ENCODE measurements around the gene SYNDIG1.

SYNDIG1 gene

DNA sequence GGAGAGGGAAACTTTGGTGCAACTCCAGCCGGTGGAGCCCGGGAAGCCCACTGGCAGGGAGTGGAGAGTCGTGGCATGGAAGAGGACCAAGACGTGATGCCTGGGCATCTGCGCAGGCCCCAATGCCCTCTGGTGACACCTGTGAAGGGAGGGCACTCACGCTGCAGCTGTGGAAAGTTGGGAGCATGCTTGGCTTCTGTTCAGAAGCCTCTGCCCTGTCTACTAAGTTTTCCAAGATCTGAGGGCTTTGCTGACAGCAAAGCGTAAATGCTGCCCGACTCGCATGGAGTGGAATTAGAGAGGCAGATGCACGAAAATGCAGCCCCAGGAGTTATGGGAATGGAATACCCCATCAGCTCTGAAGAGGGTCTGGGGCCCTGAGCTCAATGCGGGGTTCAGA is 75.7 kb downstream of the SYNDIG1 start:
- no peaks in the 10 kb centered on the region for H4K20me1 ChIP-seq
- peaks cover 3% of the 10 kb centered on the region; the same call in 1 of the 2 replicates for H3K9me3 ChIP-seq
- peaks cover 43% of the 10 kb centered on the region for H3K4me1 ChIP-seq
- TF ChIP-seq Cebpa-rat (IDR thresholded peaks at IDR 0.05): no peak
- H3K9ac ChIP-seq: no peak overlapping the region
- no peak overlapping the region for H3K4me2 ChIP-seq
- H3K27me3 ChIP-seq: no peaks in the 10 kb centered on the region
- H3K27ac ChIP-seq: no peak overlapping the region
- H3K36me3 ChIP-seq: no peaks in the 10 kb centered on the region
- no peak overlapping the region for H3K4me3 ChIP-seq

GRCh38 chr20:24546232-24546892 is 76.9 kb downstream of the SYNDIG1 start:
- Histone ChIP-seq H3K36me3 (no peaks in the 10 kb centered on the region), H3K4me1 (peaks cover 32% of the 10 kb centered on the region)

DNA sequence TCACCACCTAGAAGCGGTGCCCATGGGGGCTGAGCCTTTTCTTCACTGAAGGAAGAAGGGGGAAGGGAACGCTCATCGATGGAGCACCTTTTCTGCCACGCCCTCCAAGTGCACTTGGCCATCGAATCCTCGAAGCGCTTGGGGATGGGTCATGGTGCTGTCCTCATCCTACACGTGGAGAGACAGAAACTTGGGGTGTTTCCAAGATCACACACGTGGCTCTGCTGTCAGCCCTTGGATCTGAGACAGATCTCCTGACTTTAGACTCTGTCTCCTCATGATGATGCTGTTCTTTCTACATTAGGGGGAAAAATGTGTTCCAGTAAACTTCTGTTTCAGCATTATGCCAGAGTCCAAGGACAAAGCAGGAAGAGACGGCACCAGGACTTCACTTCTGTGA is 78.5 kb downstream of the SYNDIG1 start:
- Histone ChIP-seq H3K4me2 (no peak overlapping the region), H3K9me3 (peaks cover 3% of the 10 kb centered on the region; the same call in 1 of the 2 replicates), H4K20me1 (no peaks in the 10 kb centered on the region), H3K27me3 (no peaks in the 10 kb centered on the region), H3K9ac (no peak overlapping the region), H3K4me3 (no peak overlapping the region), H3K36me3 (no peaks in the 10 kb centered on the region), H3K27ac (no peak overlapping the region), H3K4me1 (peaks cover 16% of the 10 kb centered on the region)
- no peak for TF ChIP-seq Cebpa-rat (IDR thresholded peaks at IDR 0.05)

More at GRCh38 chr20:24546232-24546892, 76.9 kb downstream of the SYNDIG1 start:
- Histone ChIP-seq H3K9me3 (peaks cover 3% of the 10 kb centered on the region; the same call in 1 of the 2 replicates), H4K20me1 (no peaks in the 10 kb centered on the region), H3K27ac (no peak overlapping the region), H3K9ac (no peak overlapping the region), H3K27me3 (no peaks in the 10 kb centered on the region), H3K4me3 (no peak overlapping the region), H3K4me2 (no peak overlapping the region)
- no peak for TF ChIP-seq Cebpa-rat (IDR thresholded peaks at IDR 0.05)

DNA sequence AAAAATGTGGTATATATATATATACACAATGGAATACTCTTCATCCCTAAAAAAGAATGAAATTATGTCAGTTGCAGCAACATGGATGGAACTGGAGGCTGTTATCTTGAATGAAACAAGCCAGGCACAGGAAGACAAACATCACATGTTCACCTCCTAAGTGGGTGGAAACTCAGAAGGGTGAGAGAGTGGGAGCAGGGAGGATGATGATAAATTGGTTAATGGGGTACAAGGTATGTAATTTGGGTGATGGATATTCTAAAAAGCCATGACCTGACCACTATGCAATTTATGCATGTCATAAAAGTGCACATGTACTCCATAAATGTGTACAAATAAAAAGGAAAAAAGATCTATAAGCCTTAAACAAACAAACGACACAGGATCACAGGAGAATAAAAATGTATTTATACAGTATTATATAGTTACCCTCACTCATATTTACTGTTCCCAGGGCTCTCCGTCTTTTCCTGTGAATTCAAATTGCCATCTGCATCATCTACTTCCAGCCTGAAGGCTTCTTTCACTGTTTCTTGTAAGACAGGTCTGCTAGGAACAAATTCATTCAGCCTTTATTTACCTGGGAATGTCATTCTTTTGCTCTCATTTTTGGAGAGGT is 89.8 kb downstream of the SYNDIG1 start:
- no peak overlapping the region for H3K4me3 ChIP-seq
- no peak for TF ChIP-seq Cebpa-rat (IDR thresholded peaks at IDR 0.05)
- no peak overlapping the region for H3K9ac ChIP-seq
- H3K4me1 ChIP-seq: peaks cover 18% of the 10 kb centered on the region
- no peaks in the 10 kb centered on the region for H3K36me3 ChIP-seq
- no peaks in the 10 kb centered on the region for H4K20me1 ChIP-seq
- H3K27me3 ChIP-seq: no peaks in the 10 kb centered on the region
- 0 out of 2 replicates have a peak overlapping the region, but pooled peaks have one; percentile 39 for H3K4me2 ChIP-seq
- peaks cover 36% of the 10 kb centered on the region for H3K9me3 ChIP-seq
- no peak overlapping the region for H3K27ac ChIP-seq

GRCh38 chr20:24560571-24561491 is 91.4 kb downstream of the SYNDIG1 start:
- 0 out of 2 replicates have a peak overlapping the region, but pooled peaks have one; percentile 39 for H3K4me2 ChIP-seq

GRCh38 chr20:24565835-24566351 is 96.5 kb downstream of the SYNDIG1 start:
- Histone ChIP-seq H3K27me3 (no peaks in the 10 kb centered on the region), H3K4me1 (0 out of 2 replicates have a peak, but pooled peaks cover 4% of the 10 kb centered on the region), H3K36me3 (no peaks in the 10 kb centered on the region), H3K27ac (no peak overlapping the region), H3K9ac (no peak overlapping the region), H3K9me3 (peaks cover 36% of the 10 kb centered on the region), H3K4me2 (no peak overlapping the region), H4K20me1 (no peaks in the 10 kb centered on the region), H3K4me3 (no peak overlapping the region)
- TF ChIP-seq Cebpa-rat (IDR thresholded peaks at IDR 0.05): no peak

More at GRCh38 chr20:24560571-24561491, 91.4 kb downstream of the SYNDIG1 start:
- H3K4me1 ChIP-seq: peaks cover 18% of the 10 kb centered on the region
- no peak overlapping the region for H3K4me3 ChIP-seq
- H3K9ac ChIP-seq: no peak overlapping the region
- TF ChIP-seq Cebpa-rat (IDR thresholded peaks at IDR 0.05): no peak
- H3K36me3 ChIP-seq: no peaks in the 10 kb centered on the region
- no peaks in the 10 kb centered on the region for H3K27me3 ChIP-seq
- no peaks in the 10 kb centered on the region for H4K20me1 ChIP-seq
- H3K27ac ChIP-seq: no peak overlapping the region
- peaks cover 43% of the 10 kb centered on the region for H3K9me3 ChIP-seq

DNA sequence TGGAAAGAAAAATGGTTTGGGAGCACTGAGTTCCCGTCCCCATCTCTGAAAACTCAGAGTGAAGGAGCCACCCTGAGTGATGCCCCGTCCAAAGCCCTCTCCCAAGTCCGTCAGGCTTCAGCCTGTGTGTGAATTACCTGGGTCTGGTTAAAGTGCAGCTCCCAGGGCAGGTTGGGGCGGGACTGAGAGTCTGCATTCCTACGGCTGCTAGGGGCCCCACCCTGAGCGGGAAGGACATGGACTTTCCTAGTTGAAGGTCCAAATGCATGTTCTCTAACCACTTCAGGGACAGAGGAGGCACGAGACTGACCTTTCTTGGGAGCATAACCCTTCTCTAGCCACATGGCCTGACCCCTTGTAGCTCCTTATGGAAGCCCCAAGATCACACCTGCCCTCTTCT is 97.2 kb downstream of the SYNDIG1 start:
- Histone ChIP-seq H4K20me1 (no peaks in the 10 kb centered on the region), H3K4me1 (no peaks in the 10 kb centered on the region), H3K9ac (no peak overlapping the region), H3K9me3 (peaks cover 29% of the 10 kb centered on the region), H3K27me3 (no peaks in the 10 kb centered on the region), H3K4me3 (no peak overlapping the region), H3K27ac (no peak overlapping the region), H3K4me2 (no peak overlapping the region), H3K36me3 (no peaks in the 10 kb centered on the region)
- no peak for TF ChIP-seq Cebpa-rat (IDR thresholded peaks at IDR 0.05)

DNA sequence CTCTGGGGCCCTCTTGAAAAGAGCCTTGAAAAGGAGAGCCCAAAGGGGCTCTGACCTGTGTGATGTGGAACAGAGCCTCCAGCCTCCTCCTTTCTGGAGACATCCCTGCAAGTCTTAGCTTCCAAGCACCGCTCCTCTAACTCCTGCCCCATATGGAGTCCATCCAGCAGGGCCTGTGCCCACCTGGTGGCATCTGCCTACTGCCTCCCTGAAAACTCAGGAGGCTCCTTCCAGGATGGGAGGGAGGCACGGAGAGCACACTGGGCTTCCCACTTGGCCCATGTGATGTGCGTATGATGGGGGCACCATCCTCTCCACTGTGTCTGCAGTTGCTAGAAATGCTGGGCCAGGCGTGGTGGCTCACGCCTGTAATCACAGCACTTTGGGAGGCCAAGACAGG is 98.1 kb downstream of the SYNDIG1 start:
- Histone ChIP-seq H3K4me1 (no peaks in the 10 kb centered on the region), H3K4me2 (no peak overlapping the region), H3K36me3 (no peaks in the 10 kb centered on the region), H3K27ac (no peak overlapping the region), H3K9ac (no peak overlapping the region), H4K20me1 (no peaks in the 10 kb centered on the region), H3K9me3 (peaks cover 24% of the 10 kb centered on the region), H3K4me3 (no peak overlapping the region), H3K27me3 (no peaks in the 10 kb centered on the region)
- TF ChIP-seq Cebpa-rat (IDR thresholded peaks at IDR 0.05): no peak

GRCh38 chr20:24568842-24569241 is 99.4 kb downstream of the SYNDIG1 start:
- H3K4me3 ChIP-seq: no peak overlapping the region
- no peaks in the 10 kb centered on the region for H3K27me3 ChIP-seq
- H3K4me1 ChIP-seq: no peaks in the 10 kb centered on the region
- H4K20me1 ChIP-seq: no peaks in the 10 kb centered on the region
- H3K27ac ChIP-seq: no peak overlapping the region
- no peak for TF ChIP-seq Cebpa-rat (IDR thresholded peaks at IDR 0.05)
- H3K36me3 ChIP-seq: no peaks in the 10 kb centered on the region
- no peak overlapping the region for H3K4me2 ChIP-seq
- H3K9me3 ChIP-seq: peaks cover 11% of the 10 kb centered on the region
- H3K9ac ChIP-seq: no peak overlapping the region
